Measurements from ENCODE around the gene MIEF1.

The MIEF1 gene

DNA sequence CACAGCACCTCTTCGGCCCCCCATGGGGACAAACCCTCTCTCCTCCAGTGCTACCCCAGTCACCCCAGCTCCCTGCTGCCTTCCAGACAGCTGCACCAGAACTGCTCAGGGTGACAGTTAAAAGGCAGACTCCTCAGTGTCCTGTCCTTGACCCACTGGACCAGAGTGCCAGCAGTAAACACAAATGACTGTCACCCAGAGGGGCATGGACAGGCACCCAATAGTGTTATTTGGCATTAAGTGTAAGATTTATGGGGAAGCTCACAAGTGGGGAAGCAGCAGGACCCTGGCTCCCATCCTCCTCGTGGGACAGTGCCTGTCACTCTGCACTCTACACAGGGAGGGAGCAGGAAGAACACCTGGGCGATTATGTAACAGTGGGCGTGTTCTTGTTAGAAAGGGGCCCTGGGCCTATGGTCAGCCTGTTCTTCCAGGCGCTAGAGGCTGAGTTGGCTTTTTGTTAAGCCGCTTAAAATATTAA lies 25.4 kb downstream of the MIEF1 start:
- peaks cover 64% of the 10 kb centered on the region for H3K36me3 Mint-ChIP-seq (ENCODE audit: insufficient read depth)
- no peaks in the 10 kb centered on the region for H3K27me3 Mint-ChIP-seq
- H3K4me3 Mint-ChIP-seq = peak overlapping the region; percentile 34 to 40
- ATAC-seq (replicated peaks) (no peak), DNase-seq (no peak)
- H3K9me3 Mint-ChIP-seq = no peaks in the 10 kb centered on the region
- H3K27ac Mint-ChIP-seq = peak overlapping the region; percentile 72 to 99
- peaks cover 75 to 76% of the 10 kb centered on the region in 2 donors for H3K4me1 Mint-ChIP-seq (ENCODE audit: low read depth in 2 of 2)

DNA sequence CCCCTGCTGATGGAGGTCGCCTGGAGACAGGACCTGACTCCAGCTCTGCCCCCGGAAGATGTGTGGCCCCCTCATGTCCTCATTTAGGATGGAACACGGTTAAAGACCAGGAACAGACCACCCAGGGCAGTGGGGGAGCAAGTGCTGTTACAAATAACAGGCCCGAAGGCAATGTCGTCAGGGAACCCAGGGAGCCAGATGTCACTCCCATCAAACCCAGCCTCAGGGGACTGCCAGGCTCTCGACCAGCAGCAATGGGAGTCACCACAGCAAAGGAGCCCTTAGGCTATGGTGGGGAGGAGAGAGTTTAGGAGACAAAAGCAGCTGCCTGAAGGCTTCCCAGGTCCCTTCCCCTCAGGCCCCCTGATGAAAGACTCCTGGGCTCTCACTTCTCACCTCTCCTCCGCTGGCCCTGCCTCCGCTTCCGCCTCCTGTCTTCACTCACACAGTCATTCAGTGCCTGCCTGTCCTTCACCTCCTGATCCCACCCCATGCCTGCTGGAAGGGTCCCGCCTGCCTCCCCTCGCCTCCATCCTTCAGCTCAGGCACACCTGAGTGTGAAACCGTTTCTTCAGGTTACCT lies 26.1 kb downstream of the MIEF1 start:
- Mint-ChIP-seq H3K27me3 (no peaks in the 10 kb centered on the region), H3K4me3 (peak overlapping the region; percentile 96 to 98), H3K4me1 (ENCODE audit: low read depth in 2 of 2) (peaks cover 68 to 71% of the 10 kb centered on the region in 2 donors), H3K9me3 (no peaks in the 10 kb centered on the region), H3K36me3 (ENCODE audit: insufficient read depth) (peaks cover 63% of the 10 kb centered on the region), H3K27ac (peak overlapping the region; percentile 88 to 99)
- ATAC-seq (replicated peaks) (no peak), DNase-seq (no peak)

DNA sequence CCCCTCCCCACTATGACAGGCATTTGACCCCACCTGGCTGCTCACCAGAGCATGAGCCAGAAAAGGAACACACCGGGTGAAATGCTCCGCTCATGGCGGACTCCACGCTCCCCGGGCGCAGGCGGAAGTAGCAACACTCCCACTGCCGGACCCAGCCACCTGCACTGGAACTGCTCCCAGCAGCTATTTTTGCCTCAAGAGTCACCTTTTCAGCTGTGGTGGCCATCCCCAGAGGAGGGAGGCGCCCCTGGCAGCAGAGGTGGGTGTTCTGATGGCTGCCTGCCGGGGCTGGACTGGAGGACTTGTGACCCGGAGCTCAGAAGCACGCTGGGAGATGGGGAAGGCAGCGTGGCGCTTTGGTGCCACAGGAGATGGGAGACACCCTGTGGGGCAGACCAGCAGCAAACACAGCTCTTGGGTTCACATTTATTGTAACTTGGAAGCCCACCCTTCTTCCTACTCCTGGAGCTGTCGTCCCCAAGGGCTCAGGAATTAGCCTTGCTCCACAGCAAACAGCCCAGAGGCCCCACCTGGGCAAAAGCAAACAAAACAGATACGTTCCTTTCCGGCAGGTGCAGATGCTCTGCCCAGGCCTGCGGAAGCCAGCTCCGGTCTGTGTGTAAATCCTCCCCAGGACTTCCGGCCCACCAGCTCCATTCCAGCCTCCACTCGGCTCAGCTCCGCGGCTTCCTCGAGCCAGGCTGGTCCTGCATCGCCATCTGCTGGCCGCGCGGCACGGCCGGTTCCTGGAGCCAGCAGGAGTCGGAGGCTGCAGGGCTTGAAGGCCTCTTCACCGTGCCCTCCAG lies 26.8 kb downstream of the MIEF1 start:
- DNase-seq (peak; percentile 88 to 91 (median 90)), ATAC-seq (replicated peaks) (peak; percentile 49)
- Mint-ChIP-seq H3K4me1 (ENCODE audit: low read depth in 2 of 2) (peaks cover 65 to 68% of the 10 kb centered on the region in 2 donors), H3K4me3 (peak overlapping the region; percentile 96 to 98), H3K27ac (peak overlapping the region; percentile 88 to 99), H3K9me3 (no peaks in the 10 kb centered on the region), H3K27me3 (no peaks in the 10 kb centered on the region), H3K36me3 (ENCODE audit: insufficient read depth) (peaks cover 56% of the 10 kb centered on the region)

DNA sequence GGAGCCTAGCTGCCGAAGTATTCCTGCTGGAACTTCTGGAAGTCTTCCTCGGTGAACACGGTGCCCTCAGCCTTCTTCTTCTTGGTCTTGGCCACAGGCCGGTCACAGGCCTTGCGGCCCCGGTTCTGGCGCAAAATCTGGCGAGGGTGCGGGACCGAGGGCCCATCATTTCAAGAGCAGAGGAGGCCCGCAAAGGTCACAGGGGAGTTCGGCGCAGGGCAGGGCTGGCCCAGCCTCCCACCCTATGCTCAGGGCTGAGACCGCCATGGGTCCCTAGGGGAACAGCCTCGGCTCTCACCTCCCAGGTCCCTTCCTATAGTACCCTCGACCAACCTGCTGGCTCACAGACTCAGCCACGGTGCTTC lies 27.4 kb downstream of the MIEF1 start:
- peaks cover 50% of the 10 kb centered on the region for H3K36me3 Mint-ChIP-seq (ENCODE audit: insufficient read depth)
- peaks cover 66 to 69% of the 10 kb centered on the region in 2 donors for H3K4me1 Mint-ChIP-seq (ENCODE audit: low read depth in 2 of 2)

DNA sequence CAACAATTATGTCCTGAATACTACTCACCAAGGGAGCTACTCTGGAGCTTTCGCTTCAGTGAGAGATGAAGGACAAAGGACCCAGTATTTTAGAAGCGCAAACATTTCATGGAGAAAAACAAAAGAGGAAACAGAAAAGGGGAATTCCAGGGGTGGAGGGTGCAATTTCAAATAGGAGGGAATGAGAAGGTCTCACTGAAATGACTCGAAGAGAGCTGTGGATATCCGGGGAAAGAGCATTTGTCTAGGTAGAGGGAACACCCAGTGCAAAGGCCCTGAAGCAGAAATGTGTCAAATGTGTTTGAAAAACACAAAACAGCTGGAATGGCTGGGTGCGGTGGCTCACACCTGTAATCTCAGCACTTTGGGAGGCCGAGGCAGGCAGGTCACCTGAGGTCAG lies 28.0 kb downstream of the MIEF1 start:
- peaks cover 61 to 63% of the 10 kb centered on the region in 2 donors for H3K4me1 Mint-ChIP-seq (ENCODE audit: low read depth in 2 of 2)
- no peak for DNase-seq
- peak overlapping the region; percentile 9 to 57 for H3K27ac Mint-ChIP-seq
- H3K4me3 Mint-ChIP-seq = peak overlapping the region; percentile 96 to 98
- H3K36me3 Mint-ChIP-seq (ENCODE audit: insufficient read depth) = peaks cover 47% of the 10 kb centered on the region
- H3K9me3 Mint-ChIP-seq = no peaks in the 10 kb centered on the region
- no peaks in the 10 kb centered on the region for H3K27me3 Mint-ChIP-seq
- no peak for ATAC-seq (replicated peaks)

More for the DNA sequence above, 27.4 kb downstream of the MIEF1 start:
- no peaks in the 10 kb centered on the region for H3K9me3 Mint-ChIP-seq
- DNase-seq (no peak), ATAC-seq (replicated peaks) (no peak)
- peak overlapping the region; percentile 96 to 98 for H3K4me3 Mint-ChIP-seq
- peak overlapping the region; percentile 88 to 99 for H3K27ac Mint-ChIP-seq
- H3K27me3 Mint-ChIP-seq = no peaks in the 10 kb centered on the region

DNA sequence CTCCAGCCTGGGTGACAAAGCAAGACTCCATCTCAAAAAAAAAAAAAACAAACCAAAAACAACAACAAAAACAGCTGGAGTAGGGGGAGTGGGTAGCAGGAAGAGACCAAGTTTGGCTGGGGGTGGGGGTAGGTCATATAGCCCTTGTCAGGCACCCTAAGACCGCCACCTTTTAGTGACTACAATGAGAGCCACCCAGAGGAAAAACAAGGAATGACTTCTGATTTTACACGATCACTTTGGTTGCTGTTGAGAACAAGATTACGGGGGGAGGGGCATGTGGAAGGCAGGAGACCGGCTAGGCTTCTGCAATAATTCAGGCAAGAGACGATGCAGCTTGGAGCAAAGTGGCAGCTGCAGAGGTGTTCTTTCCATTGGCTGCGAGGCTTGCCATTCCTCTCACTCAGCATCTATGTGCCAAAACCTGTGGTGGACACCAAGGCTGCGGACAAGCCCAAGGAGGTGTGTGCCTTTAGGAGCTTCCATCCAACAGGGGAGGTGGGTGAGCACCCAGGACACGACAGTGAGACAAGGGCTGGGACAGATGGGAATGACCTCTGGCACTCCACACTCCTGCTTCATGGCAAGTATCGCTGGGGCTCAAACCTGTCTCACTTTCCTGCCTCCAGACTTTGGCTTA lies 28.7 kb downstream of the MIEF1 start:
- DNase-seq (no peak), ATAC-seq (replicated peaks) (no peak)
- peaks cover 47% of the 10 kb centered on the region for H3K36me3 Mint-ChIP-seq (ENCODE audit: insufficient read depth)
- H3K27me3 Mint-ChIP-seq = no peaks in the 10 kb centered on the region
- H3K27ac Mint-ChIP-seq = peak overlapping the region in 1 of 2 donors; percentile 97
- H3K9me3 Mint-ChIP-seq = no peaks in the 10 kb centered on the region
- peak overlapping the region; percentile 96 to 98 for H3K4me3 Mint-ChIP-seq
- peaks cover 57% of the 10 kb centered on the region in 2 donors for H3K4me1 Mint-ChIP-seq (ENCODE audit: low read depth in 2 of 2)

DNA sequence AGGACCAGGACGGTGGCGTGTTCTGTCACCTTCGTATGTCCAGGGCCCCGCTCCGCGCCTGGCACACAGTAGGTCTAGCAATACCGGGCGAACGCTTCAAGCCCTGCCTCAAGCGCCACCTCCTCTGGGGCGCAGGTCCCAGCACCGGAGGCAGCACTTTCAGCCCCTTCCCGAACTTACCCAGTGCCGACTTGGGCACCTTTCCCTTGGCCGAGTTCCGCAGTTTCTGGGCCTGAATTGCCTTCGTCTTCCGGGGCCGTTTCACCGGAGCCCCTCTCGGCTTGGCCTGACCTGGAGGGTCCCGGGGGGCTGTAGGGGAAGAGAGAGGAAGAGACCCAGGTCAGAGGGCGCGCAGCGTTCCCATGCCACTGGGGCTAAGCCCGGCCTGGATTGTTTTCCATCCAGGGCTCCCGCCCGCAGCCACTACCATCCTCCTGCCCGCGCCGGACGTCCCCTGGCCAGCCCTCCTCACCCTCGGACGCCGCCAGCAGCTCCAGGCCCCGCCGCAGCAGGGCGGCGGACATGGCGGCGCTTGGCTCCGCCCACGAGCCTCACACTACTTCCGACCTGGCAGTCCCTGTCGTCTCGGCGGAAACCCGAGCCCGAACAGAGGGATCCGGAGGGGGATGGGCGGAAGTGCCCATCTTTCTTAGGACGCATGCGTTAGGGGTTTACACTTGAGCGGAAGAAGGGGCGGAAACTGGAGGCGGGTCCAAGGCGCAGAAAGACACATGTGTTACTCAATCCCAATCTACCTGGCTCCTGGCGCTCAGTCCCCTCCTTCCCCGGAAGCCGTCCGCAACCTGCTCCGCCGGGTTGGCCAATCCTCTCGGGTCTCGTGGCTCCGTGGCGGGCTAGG lies 30.4 kb downstream of the MIEF1 start, which contains the start of gene RPS19BP1:
Gene RPS19BP1, minus strand, starts transcription at position 534 of the 859 bp plus-strand sequence. Its CDS starts 10 bp downstream, at position 524.
- Mint-ChIP-seq H3K4me3 (peak within 1 kb of the TSS; percentile 96 to 98), H3K9me3 (no peaks in the 10 kb centered on the region), H3K27me3 (no peaks in the 10 kb centered on the region), H3K27ac (peak within 1 kb of the TSS; percentile 90 to 97), H3K4me1 (ENCODE audit: low read depth in 2 of 2) (peaks cover 45 to 46% of the 10 kb centered on the region in 2 donors), H3K36me3 (ENCODE audit: insufficient read depth) (peaks cover 39% of the 10 kb centered on the region)
- peak; percentile 98 to 99 (median 99) for DNase-seq
- peak; percentile 84 for ATAC-seq (replicated peaks)

DNA sequence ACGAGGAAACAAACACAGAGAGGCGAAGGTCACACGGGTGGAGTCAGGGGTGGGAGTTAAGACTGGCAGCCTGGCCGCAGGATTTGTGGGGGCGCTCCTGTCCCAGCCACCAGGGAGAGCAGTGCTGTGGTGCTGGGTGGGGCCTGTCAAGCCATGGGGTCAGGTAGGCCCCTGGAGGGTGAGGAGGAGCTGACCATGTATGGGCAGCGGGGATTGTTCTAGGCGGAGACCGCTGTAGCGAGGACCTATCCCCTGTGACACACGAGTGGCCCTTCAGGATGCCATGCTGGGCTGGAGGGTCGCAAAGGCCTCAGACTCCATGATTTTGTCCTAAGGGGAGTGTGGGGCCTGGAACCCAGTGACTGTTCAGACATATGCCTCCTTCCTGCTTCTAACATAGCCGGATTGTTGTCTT lies 32.0 kb downstream of the MIEF1 start:
- Mint-ChIP-seq H3K27ac (peak overlapping the region in 1 of 2 donors; percentile 52), H3K27me3 (no peaks in the 10 kb centered on the region), H3K9me3 (no peaks in the 10 kb centered on the region), H3K36me3 (ENCODE audit: insufficient read depth) (peaks cover 28% of the 10 kb centered on the region), H3K4me1 (ENCODE audit: low read depth in 2 of 2) (peaks cover 33% of the 10 kb centered on the region in 2 donors), H3K4me3 (peak overlapping the region in 1 of 2 donors; percentile 15)
- DNase-seq (no peak), ATAC-seq (replicated peaks) (no peak)

DNA sequence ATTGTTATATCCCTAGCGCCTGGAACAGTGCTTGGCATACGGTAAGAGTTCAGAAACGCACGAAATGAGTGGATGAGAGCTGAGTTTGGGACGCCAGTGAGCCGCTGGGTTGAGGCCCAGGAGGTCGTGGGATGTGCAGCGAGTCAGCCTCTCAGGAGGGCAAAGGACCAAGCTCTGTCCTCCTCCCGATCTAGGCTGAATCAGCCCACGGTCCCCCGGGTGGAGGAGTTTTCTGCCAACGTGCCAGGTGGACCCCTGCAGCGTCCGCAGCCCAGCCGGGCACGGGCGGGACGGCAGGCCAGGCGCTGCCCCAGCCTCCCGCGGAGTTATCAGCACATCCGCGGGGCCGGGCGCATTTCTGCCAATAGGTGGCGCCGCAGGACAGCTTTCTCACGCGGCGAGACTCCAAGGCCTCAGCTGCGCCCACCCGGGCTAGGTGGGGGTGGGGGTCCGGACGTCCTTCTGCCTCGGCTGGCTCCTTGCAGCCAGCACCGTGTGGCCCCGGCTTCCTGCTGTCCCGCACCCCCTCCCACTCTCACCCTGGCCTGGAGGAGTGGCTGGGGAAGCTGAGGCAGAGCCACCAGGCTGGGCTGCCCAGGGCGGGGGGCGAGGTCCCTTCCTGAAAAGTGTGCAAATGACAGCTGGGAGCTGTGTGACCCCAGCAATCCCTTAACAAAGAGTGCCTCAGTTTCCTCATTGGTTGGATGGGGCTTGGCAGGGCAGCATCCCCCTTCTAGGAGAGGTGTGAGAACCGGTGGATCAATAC lies 32.7 kb downstream of the MIEF1 start:
- Mint-ChIP-seq H3K27ac (no peak overlapping the region), H3K36me3 (ENCODE audit: insufficient read depth) (peaks cover 22% of the 10 kb centered on the region), H3K9me3 (no peaks in the 10 kb centered on the region), H3K4me3 (peak overlapping the region in 1 of 2 donors; percentile 15), H3K27me3 (no peaks in the 10 kb centered on the region), H3K4me1 (ENCODE audit: low read depth in 2 of 2) (peaks cover 26 to 29% of the 10 kb centered on the region in 2 donors)
- ATAC-seq (replicated peaks) (peak; percentile 12), DNase-seq (peak; percentile 82 to 83 (median 83))

DNA sequence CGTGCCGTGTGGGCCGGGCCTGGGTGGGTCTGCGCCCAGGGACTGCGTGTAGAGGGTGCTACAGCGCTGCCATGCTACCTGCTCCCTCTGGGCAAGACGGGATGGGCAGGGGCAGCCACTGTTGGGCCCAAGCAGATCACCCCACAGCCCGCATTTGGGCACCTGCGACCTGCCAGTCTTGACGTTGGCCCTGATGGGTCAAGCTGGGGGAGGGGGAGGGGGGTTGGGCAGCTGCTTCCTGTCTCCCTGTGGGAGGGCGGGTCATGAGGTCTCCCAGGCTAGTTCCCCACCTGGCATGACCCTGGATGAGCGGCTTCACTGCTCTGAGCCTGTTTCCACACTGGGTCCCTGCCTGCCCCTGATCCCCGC lies 33.3 kb downstream of the MIEF1 start:
- Mint-ChIP-seq H3K36me3 (ENCODE audit: insufficient read depth) (peaks cover 19% of the 10 kb centered on the region), H3K4me3 (no peak overlapping the region), H3K4me1 (ENCODE audit: low read depth in 2 of 2) (peaks cover 23 to 24% of the 10 kb centered on the region in 2 donors), H3K27me3 (peaks cover 0 to 5% of the 10 kb centered on the region in 2 donors), H3K27ac (no peak overlapping the region), H3K9me3 (no peaks in the 10 kb centered on the region)
- no peak for DNase-seq
- no peak for ATAC-seq (replicated peaks)

DNA sequence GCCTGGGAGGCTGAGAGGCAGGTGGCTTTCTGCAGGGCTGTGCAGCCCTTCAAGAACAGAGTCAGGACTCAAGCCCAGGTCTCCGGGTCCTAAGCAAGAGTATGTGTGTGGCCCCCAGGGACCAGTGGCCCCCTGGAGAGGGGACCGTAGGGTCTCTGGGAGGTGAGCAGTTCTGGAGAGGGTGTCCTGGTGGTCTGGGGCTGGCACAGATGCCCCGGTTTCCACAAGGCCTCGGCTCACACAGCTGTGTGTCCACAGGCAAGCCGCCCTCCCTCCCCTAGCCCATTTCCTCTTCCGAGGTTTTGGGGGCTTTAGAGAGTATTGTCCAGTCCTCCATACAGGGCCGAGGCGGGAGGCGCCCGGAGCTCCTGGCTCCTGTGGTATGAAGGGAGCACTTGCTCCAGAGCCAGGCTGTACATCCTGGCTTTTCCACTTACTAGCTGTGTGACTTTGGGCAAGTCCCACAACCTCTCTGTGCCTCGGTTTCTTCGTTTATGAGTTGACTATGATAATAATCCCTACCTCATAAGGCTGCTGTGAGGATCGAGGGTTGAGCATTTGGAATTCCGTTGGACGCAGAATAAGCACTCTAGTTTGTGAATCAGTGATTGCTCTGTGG lies 33.9 kb downstream of the MIEF1 start:
- Mint-ChIP-seq H3K4me1 (ENCODE audit: low read depth in 2 of 2) (peaks cover 18% of the 10 kb centered on the region in 2 donors), H3K27me3 (peaks cover 0 to 8% of the 10 kb centered on the region in 2 donors), H3K36me3 (ENCODE audit: insufficient read depth) (peaks cover 17% of the 10 kb centered on the region), H3K9me3 (no peaks in the 10 kb centered on the region), H3K4me3 (no peak overlapping the region), H3K27ac (no peak overlapping the region)
- ATAC-seq (replicated peaks) = no peak
- DNase-seq = no peak

DNA sequence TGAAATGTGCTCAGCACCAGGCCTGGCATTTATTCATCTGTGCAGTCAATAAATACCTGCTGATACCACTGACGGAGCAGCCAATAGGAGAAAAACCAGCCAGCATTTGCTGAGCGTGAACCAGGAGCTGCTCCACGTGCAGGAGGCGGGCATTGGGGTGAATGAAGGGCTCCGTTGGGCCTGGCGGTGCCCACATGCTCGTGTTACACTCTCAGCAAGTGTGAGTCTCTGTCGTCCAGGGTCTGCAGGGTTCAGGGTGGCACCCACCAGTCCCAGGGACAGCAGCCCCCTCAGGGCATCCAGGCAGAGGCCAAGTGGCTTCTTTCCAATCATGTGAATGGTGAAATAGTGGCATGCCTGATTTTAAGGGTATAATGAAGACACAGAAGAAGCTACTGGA lies 34.6 kb downstream of the MIEF1 start:
- Mint-ChIP-seq H3K36me3 (ENCODE audit: insufficient read depth) (peaks cover 14% of the 10 kb centered on the region), H3K4me1 (ENCODE audit: low read depth in 2 of 2) (peaks cover 10 to 11% of the 10 kb centered on the region in 2 donors), H3K4me3 (no peak overlapping the region), H3K27me3 (peaks cover 0 to 8% of the 10 kb centered on the region in 2 donors), H3K27ac (no peak overlapping the region), H3K9me3 (no peaks in the 10 kb centered on the region)
- ATAC-seq (replicated peaks) (no peak), DNase-seq (no peak)

All from effector memory CD8-positive, alpha-beta T cell (primary cell).